GM18951 (cell line): ENCODE results near the gene KLHL14.

Experiments used
- POLR2A ChIP-seq: IDR thresholded peaks from 4 replicates; pipeline ENCODE4 v1.6.1; 2011; ENCODE audit warnings: mild to moderate bottlenecking; ENCODE audit not compliant: insufficient read length, insufficient read depth; ENCODE audit errors: extremely low read depth
- in situ Hi-C: fragments of 300-500 bp; cut with MboI; formaldehyde crosslinking; loops from one replicate; pipeline ENCODE4 v1.12.0; 2022; ENCODE audit warnings: low sequenced_read_pairs, mixed read lengths, inconsistent platforms; ENCODE audit not compliant: unreplicated experiment

Gene KLHL14

GRCh38 chr18:32624182-32624723 is 148.6 kb downstream of the KLHL14 start:
- no peak for TF ChIP-seq POLR2A
- in situ Hi-C loops, result no loop called here

GRCh38 chr18:32623563-32623962 is 149.3 kb downstream of the KLHL14 start:
- in situ Hi-C loops, result no loop called here
- TF ChIP-seq POLR2A, result no peak
